PC-3 (cell line): ENCODE data around the gene TGM3.

ENCODE experiments used
- CTCF ChIP-seq: fragments of 300-600 bp; sonication (generic); conservative IDR thresholded peaks from 2 replicates; pipeline ENCODE4 v1.5.1; 2017; ENCODE audit warnings: antibody characterized with exemption, low read depth, mild to moderate bottlenecking, low read length
- EZH2 ChIP-seq: fragments of 300-600 bp; sonication (generic); IDR thresholded peaks from one replicate; pipeline ENCODE4 v1.6.1; 2017; ENCODE audit warnings: antibody characterized with exemption, mild to moderate bottlenecking, low read length; ENCODE audit not compliant: unreplicated experiment
- EZH2phosphoT487 ChIP-seq: fragments of 300-600 bp; sonication (generic); IDR thresholded peaks from 2 replicates; pipeline ENCODE4 v1.6.1; 2018; ENCODE audit warnings: mild to moderate bottlenecking, antibody characterized with exemption, low read length, borderline replicate concordance

GRCh38 chr20:2296524-2297356 is 939 bp downstream of the TGM3 start:
- TF ChIP-seq CTCF (no peak), EZH2 (no peak), EZH2phosphoT487 (no peak)
